Measurements from ENCODE around the gene C10orf53. TPM values are rescaled to one million over a fixed set of nuclear protein-coding genes. Genes with fewer than 3 reads are reported as not detected.

The C10orf53 gene
- total RNA-seq, result not detected in 2 replicates

DNA sequence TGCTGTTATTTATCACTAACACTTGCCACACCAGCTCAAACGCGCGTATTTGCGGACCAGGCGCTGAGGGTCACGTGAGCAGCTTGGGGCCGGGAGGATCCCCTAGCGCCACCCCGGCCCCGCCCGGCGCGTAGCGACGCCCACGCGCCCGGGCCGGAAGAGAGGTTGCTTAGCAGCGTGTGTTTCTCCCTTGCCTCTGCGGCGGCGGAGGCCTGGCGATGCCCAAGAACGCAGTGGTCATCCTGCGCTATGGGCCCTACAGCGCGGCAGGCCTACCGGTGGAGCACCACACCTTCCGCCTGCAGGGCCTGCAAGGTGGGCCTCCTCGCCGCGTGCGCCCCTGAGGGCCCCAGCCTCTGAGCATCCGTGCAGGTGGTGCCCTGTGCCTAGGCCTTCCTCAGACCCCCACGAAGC, at the start of gene C10orf53:
Gene C10orf53 (plus strand): TSS at position 172 of the 414 bp plus-strand sequence. CDS start 47 bp downstream, at position 219.

Other genes with a start within 250 kb of the C10orf53 start
- 38.0 and 42.9 TPM in 2 replicates for gene ERCC6, start 140.5 kb upstream of the C10orf53 start, total RNA-seq
- not detected in 2 replicates for gene SLC18A3, start 69.3 kb upstream of the C10orf53 start, total RNA-seq
- gene CHAT, start 65.6 kb upstream of the C10orf53 start, total RNA-seq, result not detected in 2 replicates
- gene OGDHL, start 82.7 kb downstream of the C10orf53 start, total RNA-seq, result 0.14 and 0.59 TPM in 2 replicates

Measured in smooth muscle cell of the umbilical artery (primary cell).